ENCODE results near the gene PRAC2. TPM values are rescaled to one million over a fixed set of nuclear protein-coding genes. Genes with fewer than 3 reads are reported as not detected.
A peak's percentile ranks its signal among the peaks of the same experiment; 100 is the strongest.
"Not testable (repeated sequence)": the region's sequence is repeated elsewhere in the genome, so short reads cannot be mapped to it uniquely, and the experiment has no call there.

Gene PRAC2
- polyA plus RNA-seq (2014; cell fraction: cytosol; rRNA removed): not detected in 2 replicates
- not detected in 2 replicates for polyA plus RNA-seq (2014; cell fraction: nucleus; rRNA removed)

- DNase-seq (ENCODE audit: low spot score): no peak
Observed at GRCh38 chr17:48722915-48723422, at the start of gene PRAC2. TSS of gene PRAC2 (plus strand) at chr17:48723185. CDS start at chr17:48724411, 1,226 bp downstream.

GRCh38 chr17:48676963-48677558 lies 45.9 kb upstream of the PRAC2 start:
- no peak for DNase-seq (ENCODE audit: low spot score)

DNA sequence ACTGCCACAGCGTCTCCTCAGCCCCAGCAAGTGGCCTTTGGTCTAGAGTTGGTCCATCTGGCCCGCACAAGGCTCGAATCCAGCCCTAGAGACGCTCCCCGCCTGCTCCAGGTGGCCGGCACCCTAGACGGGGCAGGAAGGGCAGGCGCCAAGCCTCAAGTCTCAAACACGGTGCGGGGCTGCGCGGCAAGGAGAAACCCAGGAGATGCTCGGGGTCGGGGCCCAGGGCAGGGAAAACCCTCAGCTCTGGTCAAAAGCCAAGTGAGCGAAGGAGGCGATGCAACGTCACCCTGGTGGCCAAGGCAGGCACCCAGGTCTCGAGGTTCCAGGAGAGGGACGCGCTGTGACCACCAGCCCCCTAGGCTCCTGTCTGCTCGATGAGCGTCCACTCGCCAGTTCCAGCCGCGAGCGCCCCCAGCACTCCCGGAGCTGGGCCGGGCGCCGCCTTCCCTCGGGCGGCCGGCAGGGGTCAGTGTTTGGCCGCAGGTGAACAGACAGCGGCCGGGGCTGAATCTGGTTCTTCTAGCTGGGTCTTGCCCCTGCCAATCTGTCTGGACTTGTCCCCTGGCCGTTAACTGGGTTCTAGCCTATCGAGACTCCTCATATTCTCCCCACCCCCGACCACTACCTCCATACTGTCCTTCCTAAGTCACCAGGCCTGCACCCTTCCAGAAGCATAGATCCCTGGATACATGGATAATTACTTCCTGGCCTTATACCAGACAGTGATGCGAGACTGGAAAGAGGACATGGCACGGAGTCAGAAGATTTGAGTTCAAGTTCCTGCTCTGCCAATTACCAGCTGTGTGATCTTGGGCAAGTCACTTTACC lies 44.6 kb upstream of the PRAC2 start:
- DNase-seq (ENCODE audit: low spot score): peak; percentile 44

DNA sequence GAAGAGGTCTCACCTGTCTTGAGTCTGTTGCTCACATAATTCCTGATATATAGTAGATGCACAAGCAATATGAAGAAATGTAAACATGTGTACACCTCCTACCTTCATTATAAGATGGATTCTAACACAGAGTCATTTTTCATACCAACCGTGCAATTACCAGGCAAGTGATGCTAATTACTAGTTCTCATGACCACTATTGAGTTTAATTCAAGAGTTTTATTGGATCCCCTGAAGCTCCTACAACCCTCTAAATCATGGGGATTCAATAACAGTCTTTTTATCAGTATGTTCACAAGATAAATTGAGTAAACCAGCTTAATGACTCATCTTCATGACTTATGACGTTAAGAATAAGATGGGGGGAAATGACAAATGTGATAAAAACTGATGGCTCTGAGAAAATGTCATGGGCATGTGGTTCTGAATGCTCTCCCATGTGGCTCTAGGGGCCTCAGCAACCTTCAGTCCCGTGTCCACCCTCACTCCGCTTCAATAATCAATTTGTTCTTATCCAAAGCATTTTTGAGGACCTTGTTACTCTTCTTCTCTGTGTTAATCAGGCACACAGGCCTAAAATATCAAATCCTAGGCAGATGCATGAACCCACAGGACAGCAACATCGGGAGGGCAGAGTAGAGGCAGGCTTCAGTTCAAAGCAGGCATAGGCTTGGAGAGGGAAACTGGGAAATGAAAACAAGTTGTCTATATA lies 43.4 kb upstream of the PRAC2 start:
- no peak for DNase-seq (ENCODE audit: low spot score)

DNA sequence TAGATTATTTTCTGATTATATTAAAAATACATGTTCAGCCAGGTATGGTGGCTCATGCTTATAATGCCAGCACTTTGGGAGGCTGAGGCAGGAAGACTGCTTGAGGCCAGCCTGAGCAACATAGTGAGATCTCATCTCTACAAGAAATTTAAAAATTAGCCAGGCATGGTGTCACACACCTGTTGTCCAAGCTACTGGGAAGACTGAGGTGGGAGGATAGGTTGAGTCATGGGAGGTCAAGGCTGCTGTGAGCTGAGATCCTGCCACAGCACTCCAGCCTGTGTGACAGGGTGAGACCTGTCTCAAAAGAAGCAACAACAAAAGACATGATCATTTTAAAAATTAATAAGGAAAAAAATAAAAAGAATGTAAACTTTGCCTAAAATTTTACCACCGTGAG lies 41.4 kb upstream of the PRAC2 start:
- DNase-seq (ENCODE audit: low spot score): no peak

DNA sequence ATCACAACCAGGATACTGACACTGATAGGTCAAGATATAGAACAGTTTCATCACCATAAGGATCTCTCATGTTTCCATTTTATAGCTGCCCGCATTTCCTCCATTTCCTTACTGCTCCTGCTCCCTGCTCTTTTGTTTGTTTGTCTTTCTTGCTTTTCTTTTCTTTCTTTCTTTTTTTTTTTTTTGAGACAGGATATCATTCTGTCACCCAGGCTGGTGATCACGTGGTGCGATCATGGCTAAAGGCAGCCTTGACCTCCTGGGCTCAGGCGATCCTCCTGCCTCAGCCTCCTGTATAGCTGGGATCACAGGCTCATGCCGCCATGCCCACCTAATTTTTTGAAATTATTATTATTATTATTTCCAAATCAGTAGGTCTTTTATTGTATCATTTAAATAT lies 32.3 kb upstream of the PRAC2 start:
- DNase-seq (ENCODE audit: low spot score): no peak

GRCh38 chr17:48692049-48692448 lies 30.9 kb upstream of the PRAC2 start:
- DNase-seq (ENCODE audit: low spot score): no peak

- no peak for DNase-seq (ENCODE audit: low spot score)
Observed at GRCh38 chr17:48693178-48693577, 29.8 kb upstream of the PRAC2 start.

- no peak for DNase-seq (ENCODE audit: low spot score)
Observed at GRCh38 chr17:48701864-48702532, 21.0 kb upstream of the PRAC2 start.

- no peak for DNase-seq (ENCODE audit: low spot score)
Observed at GRCh38 chr17:48704361-48705248, 18.4 kb upstream of the PRAC2 start.

DNA sequence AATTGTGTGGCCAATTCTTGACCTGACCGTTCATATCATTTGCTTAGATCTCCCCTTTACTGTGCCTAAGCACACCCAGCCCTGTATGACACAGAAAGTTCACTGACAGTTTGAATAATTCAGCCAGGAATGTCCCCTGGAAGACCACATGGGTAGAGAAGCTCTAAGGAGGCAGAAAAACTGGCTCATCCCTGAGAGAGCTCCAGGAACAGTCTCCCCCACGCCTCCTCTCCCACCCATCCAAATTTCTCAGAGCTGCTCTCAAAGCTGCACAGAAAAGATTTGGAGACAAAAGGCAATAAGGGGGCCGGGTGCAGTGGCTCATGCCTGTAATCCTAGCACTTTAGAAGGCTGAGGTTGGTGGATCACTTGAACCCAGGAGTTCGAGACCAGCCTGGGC lies 11.9 kb upstream of the PRAC2 start:
- no peak for DNase-seq (ENCODE audit: low spot score)

- no peak for DNase-seq (ENCODE audit: low spot score)
Observed at GRCh38 chr17:48715496-48716399, 7.2 kb upstream of the PRAC2 start.

GRCh38 chr17:48716549-48716948 lies 6.4 kb upstream of the PRAC2 start:
- not testable (repeated sequence) for DNase-seq (ENCODE audit: low spot score)

- no peak for DNase-seq (ENCODE audit: low spot score)
Observed at GRCh38 chr17:48717367-48718226, 5.4 kb upstream of the PRAC2 start.

- no peak for DNase-seq (ENCODE audit: low spot score)
Observed at GRCh38 chr17:48718227-48718760, 4.7 kb upstream of the PRAC2 start.

DNA sequence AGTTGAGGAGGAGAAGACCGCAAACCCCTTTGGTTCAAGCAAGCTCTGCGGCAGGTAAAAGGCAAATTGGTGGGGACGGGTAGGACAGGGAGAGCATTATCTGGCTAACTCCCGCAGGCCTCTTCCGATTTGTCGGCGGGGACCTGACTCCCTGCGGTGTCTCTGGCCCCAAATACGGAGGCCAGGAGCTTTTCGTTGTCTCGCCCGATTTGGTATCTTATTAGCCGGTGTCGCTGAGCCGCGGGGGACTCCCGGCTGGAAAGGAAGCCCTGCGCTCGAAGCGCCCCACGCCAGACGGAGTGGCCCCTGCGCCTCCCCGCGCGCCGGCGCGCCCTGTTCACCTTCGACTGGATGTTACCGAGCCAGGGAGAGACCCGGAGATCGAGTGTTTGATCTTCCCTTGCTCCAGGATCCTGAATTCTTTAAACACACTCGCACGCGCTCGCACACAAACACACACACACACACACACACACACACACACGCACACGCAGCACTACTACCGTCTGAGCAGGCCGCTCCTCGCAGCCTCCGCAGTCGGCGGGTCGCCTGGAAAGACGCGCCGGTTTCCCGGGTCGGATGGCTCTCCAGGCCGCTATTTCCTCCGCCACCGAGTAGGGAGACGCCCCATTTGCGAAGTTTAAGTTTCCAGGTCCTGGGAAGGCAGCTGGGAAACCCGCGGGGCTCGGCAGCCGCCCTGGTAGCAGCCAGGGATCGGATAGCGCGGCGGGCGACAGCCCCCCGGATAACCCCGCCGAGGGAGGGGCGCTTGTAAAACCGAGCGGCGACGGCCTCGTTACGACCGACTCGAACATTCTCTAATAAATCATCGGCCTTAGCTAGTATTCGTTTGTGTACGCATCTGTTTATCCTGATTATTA lies 4.0 kb upstream of the PRAC2 start:
- no peak for DNase-seq (ENCODE audit: low spot score)

GRCh38 chr17:48719642-48720265 lies 3.2 kb upstream of the PRAC2 start:
- no peak for DNase-seq (ENCODE audit: low spot score)
